GM13977 (cell line): ENCODE results near the gene RASA4B.

Experiments
- DNase-seq: peaks from one replicate; pipeline ENCODE4 v3.0.0; 2012; ENCODE audit warnings: low spot score
- in situ Hi-C: fragments of 300-500 bp; cut with MboI; formaldehyde crosslinking; loops from one replicate; pipeline ENCODE4 v1.12.0; 2022; ENCODE audit warnings: low sequenced_read_pairs, low pct_unique_long_range_greater_than_20kb, mixed read lengths, inconsistent platforms; ENCODE audit not compliant: unreplicated experiment
- TF ChIP-seq, protein P1 (sequence below): IDR thresholded peaks from 2 replicates; pipeline ENCODE4 v1.5.1; 2012; ENCODE audit warnings: mild to moderate bottlenecking, control low read depth; ENCODE audit not compliant: insufficient read depth; ENCODE audit errors: extremely low read depth, missing control alignments

The RASA4B gene

DNA sequence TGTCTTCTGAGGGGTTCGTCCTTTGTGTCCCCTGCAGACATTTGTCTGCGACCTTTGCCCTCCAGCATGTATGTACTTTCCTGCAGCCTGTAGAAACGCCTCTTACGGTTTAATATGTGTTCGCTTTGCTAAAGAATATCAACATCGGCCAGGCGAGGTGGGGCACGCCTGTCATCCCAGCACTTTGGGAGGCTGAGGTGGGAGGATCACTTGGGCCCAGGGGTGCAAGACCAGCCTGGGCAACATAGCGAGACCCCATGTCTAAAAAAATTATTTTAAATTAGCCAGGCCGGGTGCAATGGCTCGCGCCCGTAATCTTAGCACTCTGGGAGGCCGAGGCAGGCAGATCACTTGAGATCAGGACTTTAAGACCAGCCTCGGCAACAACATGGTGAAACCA is 68.4 kb downstream of the RASA4B start:
- in situ Hi-C loops, result loop anchor here (5.0 kb wide), 1 partner anchor 37 kb away; no protein-coding TSS in a partner anchor
- no peak for DNase-seq

DNA sequence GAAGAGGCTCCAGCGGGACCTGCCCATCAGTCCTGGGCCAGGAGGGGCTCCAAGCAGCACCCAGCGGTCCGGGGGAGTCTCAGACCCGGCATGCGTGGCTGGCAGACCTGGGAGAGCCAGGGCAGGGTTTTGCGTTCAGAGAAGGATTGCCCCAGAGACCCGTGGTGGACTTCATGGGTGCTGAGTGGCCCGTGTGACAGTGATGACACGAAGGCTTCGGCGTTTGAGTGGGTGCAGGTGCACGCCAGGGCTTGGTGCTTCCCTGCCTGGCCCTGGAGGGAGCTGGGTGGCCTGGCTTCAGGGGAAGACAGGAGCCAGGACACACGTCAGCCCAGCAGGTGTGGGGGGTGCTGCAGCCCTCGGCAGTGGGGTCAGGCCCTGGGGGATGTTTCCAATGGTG is 70.3 kb downstream of the RASA4B start:
- TF ChIP-seq, protein P1, sequence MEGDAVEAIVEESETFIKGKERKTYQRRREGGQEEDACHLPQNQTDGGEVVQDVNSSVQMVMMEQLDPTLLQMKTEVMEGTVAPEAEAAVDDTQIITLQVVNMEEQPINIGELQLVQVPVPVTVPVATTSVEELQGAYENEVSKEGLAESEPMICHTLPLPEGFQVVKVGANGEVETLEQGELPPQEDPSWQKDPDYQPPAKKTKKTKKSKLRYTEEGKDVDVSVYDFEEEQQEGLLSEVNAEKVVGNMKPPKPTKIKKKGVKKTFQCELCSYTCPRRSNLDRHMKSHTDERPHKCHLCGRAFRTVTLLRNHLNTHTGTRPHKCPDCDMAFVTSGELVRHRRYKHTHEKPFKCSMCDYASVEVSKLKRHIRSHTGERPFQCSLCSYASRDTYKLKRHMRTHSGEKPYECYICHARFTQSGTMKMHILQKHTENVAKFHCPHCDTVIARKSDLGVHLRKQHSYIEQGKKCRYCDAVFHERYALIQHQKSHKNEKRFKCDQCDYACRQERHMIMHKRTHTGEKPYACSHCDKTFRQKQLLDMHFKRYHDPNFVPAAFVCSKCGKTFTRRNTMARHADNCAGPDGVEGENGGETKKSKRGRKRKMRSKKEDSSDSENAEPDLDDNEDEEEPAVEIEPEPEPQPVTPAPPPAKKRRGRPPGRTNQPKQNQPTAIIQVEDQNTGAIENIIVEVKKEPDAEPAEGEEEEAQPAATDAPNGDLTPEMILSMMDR, result no peak
- no peak for DNase-seq
- in situ Hi-C loops, result loop anchor here (5.0 kb wide), 1 partner anchor 35 kb away; no protein-coding TSS in a partner anchor

More for the DNA sequence above, 68.4 kb downstream of the RASA4B start:
- TF ChIP-seq, protein P1, result no peak

DNA sequence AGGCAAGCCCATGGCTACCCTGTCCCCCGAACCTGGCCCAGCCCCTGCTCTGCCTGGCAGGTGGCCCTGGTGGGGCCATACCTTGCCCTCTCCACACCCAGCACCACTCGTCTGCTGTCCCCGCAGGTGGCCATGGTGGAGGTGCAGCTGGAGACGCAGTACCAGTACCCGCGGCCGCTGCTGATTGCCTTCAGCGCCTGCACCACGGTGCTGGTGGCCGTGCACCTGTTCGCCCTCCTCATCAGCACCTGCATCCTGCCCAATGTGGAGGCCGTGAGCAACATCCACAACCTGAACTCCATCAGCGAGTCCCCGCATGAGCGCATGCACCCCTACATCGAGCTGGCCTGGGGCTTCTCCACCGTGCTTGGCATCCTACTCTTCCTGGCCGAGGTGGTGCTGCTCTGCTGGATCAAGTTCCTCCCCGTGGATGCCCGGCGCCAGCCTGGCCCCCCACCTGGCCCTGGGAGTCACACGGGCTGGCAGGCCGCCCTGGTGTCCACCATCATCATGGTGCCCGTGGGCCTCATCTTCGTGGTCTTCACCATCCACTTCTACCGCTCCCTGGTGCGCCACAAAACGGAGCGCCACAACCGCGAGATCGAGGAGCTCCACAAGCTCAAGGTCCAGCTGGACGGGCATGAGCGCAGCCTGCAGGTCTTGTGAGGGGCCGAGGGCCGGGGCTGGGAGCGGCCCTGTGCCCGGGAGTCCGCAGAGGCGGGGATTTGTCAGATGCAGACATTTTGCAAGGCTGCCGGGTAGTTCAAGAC is 71.0 kb downstream of the RASA4B start:
- DNase-seq, result no peak
- TF ChIP-seq, protein P1, result no peak
- in situ Hi-C loops, result loop anchor here (5.0 kb wide), 1 partner anchor 34 kb away; no protein-coding TSS in a partner anchor

DNA sequence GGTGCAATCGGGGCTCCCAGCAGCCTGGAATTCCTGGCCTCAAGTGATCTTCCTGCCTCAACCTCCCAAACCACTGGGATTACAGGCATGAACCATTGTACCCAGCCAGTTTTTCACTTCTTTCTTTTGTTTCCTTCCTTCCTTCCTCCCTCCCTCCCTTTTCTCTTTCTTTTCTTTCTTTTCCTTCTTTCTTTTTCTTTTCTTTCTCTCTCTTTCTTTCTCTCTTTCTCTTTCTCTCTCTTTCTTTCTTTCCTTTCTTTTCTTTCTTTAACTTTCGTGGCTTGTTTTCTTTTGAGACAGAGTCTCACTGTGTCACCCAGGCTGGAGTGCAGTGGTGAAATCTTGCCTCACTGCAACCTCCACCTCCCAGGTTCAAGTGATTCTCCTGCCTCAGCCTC is 71.9 kb downstream of the RASA4B start:
- TF ChIP-seq, protein P1, result no peak
- no peak for DNase-seq
- in situ Hi-C loops, result loop anchor here (5.0 kb wide), 1 partner anchor 33 kb away; no protein-coding TSS in a partner anchor

DNA sequence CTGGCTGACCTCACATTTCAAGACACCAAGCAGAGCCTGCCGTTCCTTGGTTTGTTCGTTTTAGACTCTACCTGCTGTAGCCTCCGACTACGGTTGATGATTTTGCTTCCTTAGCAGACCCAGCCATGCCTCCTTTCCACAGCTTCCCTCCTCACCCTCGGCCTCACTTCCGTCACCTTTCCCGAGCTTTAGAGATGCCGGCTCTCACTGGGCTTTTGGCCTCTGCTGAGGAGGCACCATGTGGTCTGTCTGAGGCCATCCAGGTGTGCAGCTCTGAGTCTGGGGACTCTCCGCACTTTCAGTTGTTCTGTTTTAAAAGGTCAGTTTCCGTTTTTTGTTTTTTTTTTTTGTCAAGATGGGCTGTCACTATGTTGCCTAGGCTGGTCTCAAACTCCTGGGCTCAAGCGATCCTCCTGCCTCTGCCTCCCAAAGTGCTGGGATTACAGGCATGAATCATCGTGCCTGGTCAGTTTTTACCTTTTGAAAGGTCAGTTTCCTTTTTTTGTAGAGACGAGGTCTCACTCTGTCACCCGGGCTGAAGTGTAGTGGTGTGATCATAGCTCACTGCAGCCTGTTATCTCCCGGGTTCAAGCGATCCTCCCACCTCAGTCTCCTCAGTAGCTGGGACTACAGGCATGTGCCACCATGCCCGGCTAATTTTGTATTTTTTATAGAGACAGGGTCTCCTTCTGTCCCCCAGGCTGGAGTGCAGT is 72.5 kb downstream of the RASA4B start:
- in situ Hi-C loops, result loop anchor here (5.0 kb wide), 1 partner anchor 33 kb away; no protein-coding TSS in a partner anchor
- peak; percentile 80 for DNase-seq
- TF ChIP-seq, protein P1, result no peak

DNA sequence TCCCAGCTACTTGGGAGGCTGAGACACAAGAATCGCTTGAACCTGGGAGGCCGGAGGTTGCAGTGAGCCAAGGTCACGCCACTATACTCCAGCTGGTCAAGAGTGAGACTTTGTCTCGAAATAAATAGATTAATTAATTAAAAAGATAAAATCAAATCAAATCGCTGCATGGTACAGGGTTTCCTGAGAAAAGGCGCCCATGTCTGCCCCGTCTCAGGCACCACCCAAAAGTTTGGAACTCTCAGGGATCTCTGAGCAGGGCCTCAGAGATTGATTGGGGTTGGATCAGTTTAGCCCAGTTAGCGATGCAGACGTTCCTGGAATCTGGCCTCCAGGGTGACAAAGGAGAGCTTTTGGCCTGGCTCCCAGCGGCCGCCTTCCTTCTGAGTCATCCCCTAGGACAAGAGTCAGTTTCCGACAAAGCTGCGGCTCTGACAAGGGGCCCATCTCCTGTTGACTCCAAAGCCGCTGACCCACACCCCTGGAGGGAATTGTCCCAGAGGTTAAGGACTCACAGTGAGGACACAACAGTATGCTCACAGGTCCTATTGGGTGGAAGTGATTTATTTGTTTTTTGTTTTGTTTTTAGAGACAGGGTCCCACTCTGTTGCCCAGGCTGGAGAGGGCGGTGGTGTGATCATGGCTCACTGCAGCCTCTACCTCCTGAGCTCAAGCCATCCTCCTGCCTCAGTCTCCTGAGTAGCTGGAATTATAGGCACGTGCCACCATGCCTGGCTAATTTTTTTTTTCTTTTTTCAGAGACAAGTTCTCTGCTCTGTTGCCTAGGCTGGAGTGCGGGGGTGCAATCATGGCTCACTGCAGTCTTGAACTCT is 77.4 kb downstream of the RASA4B start:
- TF ChIP-seq, protein P1, result no peak
- in situ Hi-C loops, result no loop called here
- DNase-seq, result no peak
